ENCODE results near the gene TMEM252.

TMEM252 gene

DNA sequence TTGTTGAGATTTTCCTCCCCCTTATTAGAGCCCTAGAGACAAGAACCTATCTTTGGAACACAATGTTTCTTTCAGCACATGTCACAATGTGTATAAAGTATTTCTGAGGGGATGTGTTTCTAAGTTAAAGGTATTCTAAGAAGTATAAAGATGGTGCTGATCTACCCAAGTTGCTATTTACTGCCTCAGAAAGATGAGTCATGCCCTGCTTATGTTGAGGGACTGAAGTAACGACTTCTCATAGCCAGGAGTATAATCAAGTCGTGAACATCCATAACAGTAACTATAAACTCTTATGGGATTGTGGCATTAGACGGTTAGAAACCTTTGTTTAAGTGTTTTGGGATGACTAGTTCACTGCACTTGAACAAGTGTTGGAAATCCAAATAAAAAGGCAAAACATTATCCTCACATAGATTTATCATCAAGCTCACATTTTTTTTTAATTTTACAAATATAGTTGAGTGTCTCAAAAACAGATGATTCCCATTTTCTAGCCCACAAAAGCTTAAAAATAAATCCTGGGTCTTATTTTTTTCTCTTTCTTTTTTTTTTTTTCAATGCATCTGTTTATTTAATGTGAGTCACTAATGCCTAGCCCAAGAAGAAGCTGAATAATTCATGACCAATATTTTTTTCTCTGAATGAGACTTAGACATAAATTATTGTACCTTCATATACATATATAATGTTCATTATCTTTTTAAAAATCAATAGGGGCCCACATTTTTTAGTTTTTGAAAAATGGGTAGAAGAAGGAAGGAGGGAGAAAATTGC, 12.2 kb upstream of the TMEM252 start:
- peak; percentile 66 for DNase-seq (ENCODE audit: low read depth)
- no peak for TF ChIP-seq CTCF (conservative IDR thresholded peaks at IDR 0.05; ENCODE audit: low read depth, low read length)
- no peak overlapping the region for H3K4me3 ChIP-seq (ENCODE audit: low read length)

GRCh38 chr9:68551191-68551590, 10.5 kb upstream of the TMEM252 start:
- TF ChIP-seq CTCF (conservative IDR thresholded peaks at IDR 0.05; ENCODE audit: low read depth, low read length), result no peak
- DNase-seq (ENCODE audit: low read depth), result no peak
- no peak overlapping the region for H3K4me3 ChIP-seq (ENCODE audit: low read length)

GRCh38 chr9:68548241-68548640, 7.6 kb upstream of the TMEM252 start:
- no peak overlapping the region for H3K4me3 ChIP-seq (ENCODE audit: low read length)
- no peak for TF ChIP-seq CTCF (conservative IDR thresholded peaks at IDR 0.05; ENCODE audit: low read depth, low read length)
- no peak for DNase-seq (ENCODE audit: low read depth)

GRCh38 chr9:68547417-68547816, 6.7 kb upstream of the TMEM252 start:
- H3K4me3 ChIP-seq (ENCODE audit: low read length), result no peak overlapping the region
- DNase-seq (ENCODE audit: low read depth), result no peak
- TF ChIP-seq CTCF (conservative IDR thresholded peaks at IDR 0.05; ENCODE audit: low read depth, low read length), result no peak

DNA sequence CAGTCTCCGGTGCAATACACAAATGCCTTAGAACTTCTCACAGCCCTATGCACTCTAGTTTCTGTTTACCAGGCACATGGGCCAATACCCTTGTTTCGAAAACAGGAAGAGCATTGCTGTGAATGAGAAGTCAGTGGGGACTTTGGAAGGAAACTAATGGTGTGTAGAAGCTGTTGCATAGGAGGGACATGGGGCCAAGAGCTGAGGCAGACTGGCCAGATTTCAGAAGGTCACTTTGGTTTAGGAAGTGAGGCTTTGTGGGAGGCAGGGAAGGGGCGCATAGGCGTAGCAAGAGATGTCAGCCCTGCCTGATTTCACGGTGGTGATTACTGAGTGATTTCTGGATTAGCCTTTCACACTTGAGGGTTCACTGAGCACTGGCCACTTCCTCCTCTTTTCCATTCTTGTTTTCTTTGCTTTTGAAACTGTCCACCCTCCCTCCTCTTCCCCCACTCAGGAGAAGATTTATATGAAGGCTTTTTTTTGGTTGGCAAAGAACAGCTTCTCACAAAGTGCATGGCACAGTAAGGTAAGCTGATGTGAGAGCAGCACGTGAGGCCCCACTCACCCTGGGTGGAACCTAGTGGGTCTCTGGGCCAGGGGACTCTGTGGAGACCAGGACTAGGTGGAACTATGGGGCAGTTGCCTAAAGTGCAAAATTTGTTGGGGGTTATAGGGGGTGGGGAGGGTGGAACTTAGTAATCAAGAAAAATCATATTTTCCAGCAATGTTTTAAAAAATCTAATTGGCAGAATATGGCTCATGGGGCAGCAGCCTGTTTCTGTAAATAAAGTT, 6.1 kb upstream of the TMEM252 start:
- TF ChIP-seq CTCF (conservative IDR thresholded peaks at IDR 0.05; ENCODE audit: low read depth, low read length), result no peak
- no peak overlapping the region for H3K4me3 ChIP-seq (ENCODE audit: low read length)
- no peak for DNase-seq (ENCODE audit: low read depth)

- no peak for TF ChIP-seq CTCF (conservative IDR thresholded peaks at IDR 0.05; ENCODE audit: low read depth, low read length)
- no peak overlapping the region for H3K4me3 ChIP-seq (ENCODE audit: low read length)
- no peak for DNase-seq (ENCODE audit: low read depth)
These were observed 4.5 kb upstream of the TMEM252 start for GRCh38 chr9:68545033-68545705.

All from retinal pigment epithelial cell (primary cell).